WTC11 (cell line): ENCODE data around the gene XKR3. TPM values are rescaled to one million over a fixed set of nuclear protein-coding genes. Genes with fewer than 3 reads are reported as not detected.

Source experiments
- ATAC-seq: fragments of 200-7000 bp; cut with Tn5 transposase; 2 replicates; pipeline ENCODE4 v1.10.0; 2021; ENCODE audit warnings: mild to moderate bottlenecking, moderate library complexity
- CTCF ChIA-PET: fragments of 300-600 bp; sonication (Branson Sonifier 250); formaldehyde crosslinking; loops from one replicate; lab custom pipeline; 2021; ENCODE audit warnings: antibody characterized with exemption; lab: Charles Lee
- POLR2A ChIA-PET: fragments of 350-600 bp; sonication (Branson Sonifier 250); formaldehyde crosslinking; loops from one replicate; lab custom pipeline; 2021; ENCODE audit warnings: antibody characterized with exemption; lab: Charles Lee
- DNase-seq: peaks from one replicate; pipeline ENCODE4 v3.0.0; 2021; ENCODE audit warnings: low spot score
- H3K27ac Mint-ChIP-seq: 2 replicates; pipeline ENCODE4 v1.8.0; 2021; ENCODE audit warnings: mixed read lengths
- H3K27me3 Mint-ChIP-seq: 2 replicates; pipeline ENCODE4 v1.8.0; 2021; ENCODE audit warnings: low read depth, mild to moderate bottlenecking, moderate library complexity, mixed read lengths
- H3K36me3 Mint-ChIP-seq: 2 replicates; pipeline ENCODE4 v1.8.0; 2021; ENCODE audit warnings: mixed read lengths
- H3K4me1 Mint-ChIP-seq: 2 replicates; pipeline ENCODE4 v1.8.0; 2022; ENCODE audit warnings: mixed read lengths
- H3K4me3 Mint-ChIP-seq: 2 replicates; pipeline ENCODE4 v1.8.0; 2021; ENCODE audit warnings: mild to moderate bottlenecking, moderate library complexity, mixed read lengths
- H3K9me3 Mint-ChIP-seq: 2 replicates; pipeline ENCODE4 v1.8.0; 2021; ENCODE audit warnings: mixed read lengths
- IRF2 ChIP-seq: sonication (generic); formaldehyde crosslinking; IDR thresholded peaks from 2 replicates; pipeline ENCODE4 v1.8.0; 2022; ENCODE audit warnings: low read depth, missing genetic modification reagents, borderline replicate concordance
- JUN ChIP-seq: sonication (generic); formaldehyde crosslinking; IDR thresholded peaks from 2 replicates; pipeline ENCODE4 v1.8.0; 2023; ENCODE audit warnings: mild to moderate bottlenecking, missing genetic modification reagents
- MXD4 ChIP-seq: fragments of 250-450 bp; sonication (Bioruptor Pico); IDR thresholded peaks from 2 replicates; pipeline ENCODE4 v1.8.0; 2021; ENCODE audit warnings: mild to moderate bottlenecking, moderate library complexity, borderline replicate concordance
- PRRX2 ChIP-seq: fragments of 250-450 bp; sonication (Bioruptor Pico); IDR thresholded peaks from 2 replicates; pipeline ENCODE4 v1.8.0; 2021; ENCODE audit warnings: mild to moderate bottlenecking
- ZNF138 ChIP-seq: sonication (generic); formaldehyde crosslinking; conservative IDR thresholded peaks from 2 replicates; pipeline ENCODE4 v1.8.1; 2022; ENCODE audit warnings: mild to moderate bottlenecking, moderate library complexity, missing genetic modification reagents
- total RNA-seq: library from RNA; stranded (reverse); gene quantifications from 3 replicates; pipeline ENCODE4 v1.2.3, GENCODE V29; 2021
- TF ChIP-seq, protein P1 (sequence below): sonication (generic); formaldehyde crosslinking; IDR thresholded peaks from 2 replicates; pipeline ENCODE4 v1.8.1; 2023; ENCODE audit warnings: mild to moderate bottlenecking, missing genetic modification reagents, borderline replicate concordance
- TF ChIP-seq, protein P2 (sequence below): sonication (generic); formaldehyde crosslinking; IDR thresholded peaks from 2 replicates; pipeline ENCODE4 v1.8.0; 2023; ENCODE audit warnings: missing genetic modification reagents, mild to moderate bottlenecking, borderline replicate concordance
- TF ChIP-seq, protein P3 (sequence below): fragments of 250-450 bp; sonication (Bioruptor Pico); conservative IDR thresholded peaks from 2 replicates; pipeline ENCODE4 v1.9.0; 2021; ENCODE audit warnings: mild to moderate bottlenecking

The XKR3 gene
- total RNA-seq, 1 experiment from 2014 or later = not detected

DNA sequence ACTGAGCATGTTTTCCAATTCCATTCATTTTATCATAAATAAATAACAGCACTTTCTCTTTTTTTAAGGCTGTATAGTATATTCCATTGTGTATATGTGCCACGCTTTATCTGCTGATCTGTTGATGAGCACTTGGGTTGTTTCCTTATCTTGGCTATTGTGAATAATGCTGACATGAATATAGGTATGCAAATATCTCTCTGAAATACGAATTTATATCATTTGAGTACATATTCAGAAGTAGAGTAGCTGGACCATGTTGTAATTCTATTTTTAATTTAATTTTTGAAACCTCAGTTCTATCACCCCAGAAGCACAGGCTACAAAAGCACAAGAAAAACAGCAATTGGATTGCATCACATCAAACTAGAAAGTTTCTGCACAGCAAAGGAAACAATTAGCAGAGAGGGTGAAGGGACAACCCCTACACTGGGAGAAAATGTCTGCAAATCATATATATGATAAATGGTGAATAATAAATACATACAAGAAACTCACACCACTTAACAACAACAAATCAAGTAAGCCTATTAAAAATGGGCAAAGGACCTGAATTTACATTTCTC, 43.4 kb downstream of the XKR3 start:
- Mint-ChIP-seq H3K27ac (no peak overlapping the region), H3K27me3 (no peaks in the 10 kb centered on the region), H3K4me3 (no peak overlapping the region), H3K4me1 (no peaks in the 10 kb centered on the region), H3K36me3 (peaks cover 37% of the 10 kb centered on the region), H3K9me3 (peaks cover 66% of the 10 kb centered on the region)
- DNase-seq (no peak), ATAC-seq (no peak)
- POLR2A ChIA-PET = no interaction called here
- CTCF ChIA-PET = no interaction called here
- TF ChIP-seq, protein P1, sequence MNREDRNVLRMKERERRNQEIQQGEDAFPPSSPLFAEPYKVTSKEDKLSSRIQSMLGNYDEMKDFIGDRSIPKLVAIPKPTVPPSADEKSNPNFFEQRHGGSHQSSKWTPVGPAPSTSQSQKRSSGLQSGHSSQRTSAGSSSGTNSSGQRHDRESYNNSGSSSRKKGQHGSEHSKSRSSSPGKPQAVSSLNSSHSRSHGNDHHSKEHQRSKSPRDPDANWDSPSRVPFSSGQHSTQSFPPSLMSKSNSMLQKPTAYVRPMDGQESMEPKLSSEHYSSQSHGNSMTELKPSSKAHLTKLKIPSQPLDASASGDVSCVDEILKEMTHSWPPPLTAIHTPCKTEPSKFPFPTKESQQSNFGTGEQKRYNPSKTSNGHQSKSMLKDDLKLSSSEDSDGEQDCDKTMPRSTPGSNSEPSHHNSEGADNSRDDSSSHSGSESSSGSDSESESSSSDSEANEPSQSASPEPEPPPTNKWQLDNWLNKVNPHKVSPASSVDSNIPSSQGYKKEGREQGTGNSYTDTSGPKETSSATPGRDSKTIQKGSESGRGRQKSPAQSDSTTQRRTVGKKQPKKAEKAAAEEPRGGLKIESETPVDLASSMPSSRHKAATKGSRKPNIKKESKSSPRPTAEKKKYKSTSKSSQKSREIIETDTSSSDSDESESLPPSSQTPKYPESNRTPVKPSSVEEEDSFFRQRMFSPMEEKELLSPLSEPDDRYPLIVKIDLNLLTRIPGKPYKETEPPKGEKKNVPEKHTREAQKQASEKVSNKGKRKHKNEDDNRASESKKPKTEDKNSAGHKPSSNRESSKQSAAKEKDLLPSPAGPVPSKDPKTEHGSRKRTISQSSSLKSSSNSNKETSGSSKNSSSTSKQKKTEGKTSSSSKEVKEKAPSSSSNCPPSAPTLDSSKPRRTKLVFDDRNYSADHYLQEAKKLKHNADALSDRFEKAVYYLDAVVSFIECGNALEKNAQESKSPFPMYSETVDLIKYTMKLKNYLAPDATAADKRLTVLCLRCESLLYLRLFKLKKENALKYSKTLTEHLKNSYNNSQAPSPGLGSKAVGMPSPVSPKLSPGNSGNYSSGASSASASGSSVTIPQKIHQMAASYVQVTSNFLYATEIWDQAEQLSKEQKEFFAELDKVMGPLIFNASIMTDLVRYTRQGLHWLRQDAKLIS (CRISPR knock-in tag) = no peak
- TF ChIP-seq IRF2 (CRISPR knock-in tag) = no peak

DNA sequence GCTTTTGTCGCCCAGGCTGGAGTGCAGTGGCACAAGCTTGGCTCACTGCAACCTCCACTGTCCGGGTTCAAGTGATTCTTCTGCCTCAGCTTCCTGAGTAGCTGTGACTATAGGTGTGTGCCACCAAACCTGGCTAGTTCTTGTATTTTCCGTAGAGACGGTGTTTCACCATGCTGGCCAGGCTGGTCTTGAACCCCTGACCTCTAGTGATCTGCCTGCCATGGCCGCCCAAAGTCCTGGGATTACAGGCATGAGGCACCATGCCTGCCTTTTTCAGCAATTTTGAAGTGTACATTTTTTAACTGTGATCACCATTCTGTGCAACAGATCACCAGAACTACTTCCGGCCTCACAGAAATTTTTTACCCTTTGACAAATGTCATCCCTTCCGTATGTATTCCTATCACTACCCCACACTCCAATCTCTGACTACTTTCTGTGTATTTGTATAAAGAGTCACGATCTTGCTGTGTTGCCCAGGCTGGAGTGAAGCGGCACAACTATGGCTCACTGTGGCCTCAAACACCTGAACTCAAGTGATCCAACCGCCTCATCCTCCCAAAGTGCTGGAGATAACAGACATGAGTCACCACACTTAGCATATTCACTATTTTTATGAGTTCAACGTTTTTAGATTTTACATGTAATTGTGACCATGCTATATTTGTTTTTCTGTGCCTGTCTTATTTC, 44.0 kb downstream of the XKR3 start:
- ChIA-PET CTCF (interaction anchor here (1.4 kb wide), 1 partner anchor 277 kb away, joined by 4 read pairs; no protein-coding TSS in a partner anchor), POLR2A (no interaction called here)
- Mint-ChIP-seq H3K36me3 (peaks cover 35% of the 10 kb centered on the region), H3K9me3 (peaks cover 63% of the 10 kb centered on the region), H3K27ac (no peak overlapping the region), H3K4me1 (no peaks in the 10 kb centered on the region), H3K27me3 (no peaks in the 10 kb centered on the region), H3K4me3 (no peak overlapping the region)
- no peak for TF ChIP-seq ZNF138 (CRISPR knock-in tag)
- ATAC-seq = no peak
- DNase-seq = no peak

DNA sequence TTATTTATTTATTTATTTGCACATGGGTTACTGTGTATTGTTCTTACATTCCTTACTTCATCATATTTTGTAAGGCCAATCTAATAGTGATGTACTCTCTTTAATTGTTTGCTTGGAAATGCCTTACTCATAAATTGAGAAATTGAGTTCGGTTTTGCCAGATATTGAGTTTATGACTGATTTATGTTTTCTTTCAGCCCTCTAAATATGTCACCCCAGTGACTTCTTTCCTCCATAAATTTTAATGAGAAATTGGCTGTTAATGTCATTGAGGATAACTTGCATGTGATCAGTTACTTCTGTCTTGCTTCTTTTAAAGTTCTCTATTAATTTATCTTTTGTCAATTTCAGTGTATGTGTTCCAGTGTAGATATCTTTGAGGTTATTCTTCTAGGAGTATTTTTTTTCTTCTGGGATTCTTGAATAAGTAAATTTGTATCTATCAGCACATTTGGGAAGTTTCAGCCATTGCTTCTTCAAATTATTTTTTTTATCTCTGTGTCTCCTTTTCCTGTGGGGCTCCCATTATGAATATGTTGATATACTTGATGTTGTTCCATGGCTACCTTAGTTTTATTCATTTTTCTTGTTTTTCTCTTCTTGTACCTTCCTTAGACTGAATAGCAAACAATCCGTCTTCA, 47.8 kb downstream of the XKR3 start:
- H3K9me3 Mint-ChIP-seq = peaks cover 68% of the 10 kb centered on the region
- POLR2A ChIA-PET = no interaction called here
- H3K27me3 Mint-ChIP-seq = no peaks in the 10 kb centered on the region
- no peak overlapping the region for H3K27ac Mint-ChIP-seq
- H3K4me1 Mint-ChIP-seq = no peaks in the 10 kb centered on the region
- peaks cover 35% of the 10 kb centered on the region for H3K36me3 Mint-ChIP-seq
- DNase-seq (no peak), ATAC-seq (no peak)
- TF ChIP-seq PRRX2 (CRISPR knock-in tag) (no peak), JUN (CRISPR knock-in tag) (no peak), MXD4 (CRISPR knock-in tag) (no peak)
- TF ChIP-seq, protein P2, sequence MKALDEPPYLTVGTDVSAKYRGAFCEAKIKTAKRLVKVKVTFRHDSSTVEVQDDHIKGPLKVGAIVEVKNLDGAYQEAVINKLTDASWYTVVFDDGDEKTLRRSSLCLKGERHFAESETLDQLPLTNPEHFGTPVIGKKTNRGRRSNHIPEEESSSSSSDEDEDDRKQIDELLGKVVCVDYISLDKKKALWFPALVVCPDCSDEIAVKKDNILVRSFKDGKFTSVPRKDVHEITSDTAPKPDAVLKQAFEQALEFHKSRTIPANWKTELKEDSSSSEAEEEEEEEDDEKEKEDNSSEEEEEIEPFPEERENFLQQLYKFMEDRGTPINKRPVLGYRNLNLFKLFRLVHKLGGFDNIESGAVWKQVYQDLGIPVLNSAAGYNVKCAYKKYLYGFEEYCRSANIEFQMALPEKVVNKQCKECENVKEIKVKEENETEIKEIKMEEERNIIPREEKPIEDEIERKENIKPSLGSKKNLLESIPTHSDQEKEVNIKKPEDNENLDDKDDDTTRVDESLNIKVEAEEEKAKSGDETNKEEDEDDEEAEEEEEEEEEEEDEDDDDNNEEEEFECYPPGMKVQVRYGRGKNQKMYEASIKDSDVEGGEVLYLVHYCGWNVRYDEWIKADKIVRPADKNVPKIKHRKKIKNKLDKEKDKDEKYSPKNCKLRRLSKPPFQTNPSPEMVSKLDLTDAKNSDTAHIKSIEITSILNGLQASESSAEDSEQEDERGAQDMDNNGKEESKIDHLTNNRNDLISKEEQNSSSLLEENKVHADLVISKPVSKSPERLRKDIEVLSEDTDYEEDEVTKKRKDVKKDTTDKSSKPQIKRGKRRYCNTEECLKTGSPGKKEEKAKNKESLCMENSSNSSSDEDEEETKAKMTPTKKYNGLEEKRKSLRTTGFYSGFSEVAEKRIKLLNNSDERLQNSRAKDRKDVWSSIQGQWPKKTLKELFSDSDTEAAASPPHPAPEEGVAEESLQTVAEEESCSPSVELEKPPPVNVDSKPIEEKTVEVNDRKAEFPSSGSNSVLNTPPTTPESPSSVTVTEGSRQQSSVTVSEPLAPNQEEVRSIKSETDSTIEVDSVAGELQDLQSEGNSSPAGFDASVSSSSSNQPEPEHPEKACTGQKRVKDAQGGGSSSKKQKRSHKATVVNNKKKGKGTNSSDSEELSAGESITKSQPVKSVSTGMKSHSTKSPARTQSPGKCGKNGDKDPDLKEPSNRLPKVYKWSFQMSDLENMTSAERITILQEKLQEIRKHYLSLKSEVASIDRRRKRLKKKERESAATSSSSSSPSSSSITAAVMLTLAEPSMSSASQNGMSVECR = no peak
- TF ChIP-seq, protein P3, sequence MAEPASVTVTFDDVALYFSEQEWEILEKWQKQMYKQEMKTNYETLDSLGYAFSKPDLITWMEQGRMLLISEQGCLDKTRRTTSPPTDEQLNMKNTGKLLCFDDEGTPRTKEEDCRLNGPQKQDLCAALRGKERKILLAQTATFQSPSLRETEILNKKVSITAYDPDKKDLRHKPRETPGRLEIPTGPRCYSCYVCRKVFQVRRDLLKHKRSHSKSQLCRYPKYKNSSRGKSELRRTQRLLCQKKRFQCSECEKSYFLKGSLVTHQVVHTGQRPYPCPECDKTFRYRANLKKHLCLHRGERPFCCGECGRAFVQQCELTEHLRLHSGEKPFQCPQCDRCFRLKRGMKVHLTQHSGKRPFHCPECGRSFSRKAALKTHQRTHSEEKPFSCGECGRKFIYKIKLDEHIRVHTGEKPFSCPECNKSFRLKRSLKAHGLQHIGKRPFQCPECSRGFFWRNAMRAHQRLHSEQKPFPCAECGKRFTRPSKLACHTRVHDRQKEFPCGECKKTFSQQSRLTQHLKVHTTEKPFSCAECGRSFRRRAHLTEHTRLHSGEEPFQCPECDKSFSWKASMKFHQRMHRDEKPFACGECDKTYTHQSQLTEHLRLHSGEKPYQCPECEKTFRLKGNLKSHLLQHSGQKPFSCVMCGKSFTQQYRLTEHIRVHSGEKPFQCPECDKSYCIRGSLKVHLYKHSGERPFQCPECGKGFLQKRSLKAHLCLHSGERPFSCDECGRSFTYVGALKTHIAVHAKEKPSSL = no peak
- TF ChIP-seq, all 79 proteins: peak for 0
- H3K4me3 Mint-ChIP-seq = no peak overlapping the region
- CTCF ChIA-PET = no interaction called here
